HCT116 (cell line): ENCODE measurements around the gene ABHD3. TPM values are rescaled to one million over a fixed set of nuclear protein-coding genes. Genes with fewer than 3 reads are reported as not detected.

ENCODE experiments used
- ATAC-seq: fragments of 200-7000 bp; cut with Tn5 transposase; 2 replicates; pipeline ENCODE4 v1.9.1; 2020; ENCODE audit warnings: mild to moderate bottlenecking, moderate library complexity
- BruUV-seq: library from RNA; stranded (reverse); fragments of 400-500 nt; replicated peaks from 2 replicates; lab custom pipeline; 2021; lab: Mats Ljungman, UMichigan
- CTCF ChIA-PET: fragments of 300-600 bp; sonication (Branson Sonifier 250); formaldehyde crosslinking; loops from one replicate; lab custom pipeline; 2021; ENCODE audit warnings: antibody characterized with exemption; lab: Charles Lee
- POLR2A ChIA-PET: fragments of 300-600, 350-600 bp; sonication (Branson Sonifier 250); formaldehyde crosslinking; loops from one replicate; lab custom pipeline; 2021; ENCODE audit warnings: antibody characterized with exemption; lab: Charles Lee
- RAD21 ChIA-PET, 2 experiments: fragments of 300-600 bp; sonication (Branson Sonifier 250); formaldehyde crosslinking; loops; one replicate each; lab custom pipeline; 2023; ENCODE audit warnings: low total read pairs in 2 of 2; ENCODE audit not compliant: uncharacterized antibody in 2 of 2, unreplicated experiment in 2 of 2, low non-redundant PET in 1 of 2; lab: Charles Lee
- DNase-seq: peaks from one replicate; pipeline ENCODE4 v3.0.0-alpha.2; 2010; ENCODE audit warnings: low read depth, low spot score
- H2AFZ ChIP-seq: fragments of 200-600 bp; shearing (Covaris generic), sonication (generic); 2 replicates; pipeline ENCODE4 v1.6.1; 2017; ENCODE audit warnings: low read depth, mixed run types, mixed read lengths, antibody characterized with exemption, low read length; ENCODE audit not compliant: poor library complexity, severe bottlenecking
- H3K27ac ChIP-seq: 2 replicates; pipeline ENCODE4 v1.5.1; 2012; ENCODE audit warnings: low read depth, low read length
- H3K27me3 ChIP-seq: fragments of 200-600 bp; sonication (generic); 2 replicates; pipeline ENCODE4 v1.6.1; 2016; ENCODE audit warnings: mixed run types, low read length, mixed read lengths; ENCODE audit not compliant: insufficient read depth
- H3K36me3 ChIP-seq, 2 experiments: fragments of 200-500 bp in 1 of 2; fragments of 200-600 bp in 1 of 2; sonication (Bioruptor generic) in 1 of 2; sonication (generic) in 1 of 2; 2 replicates each; pipeline versions ENCODE4 v1.5.1 to v1.6.1; 2014 to 2016; ENCODE audit warnings: low read length in 2 of 2, inconsistent platforms in 1 of 2, mixed read lengths in 1 of 2, mixed run types in 1 of 2; ENCODE audit not compliant: insufficient read depth in 2 of 2, control insufficient read depth in 1 of 2
- H3K4me1 ChIP-seq, 2 experiments: fragments of 200-600 bp in 1 of 2; sonication (generic) in 1 of 2; 2 replicates each; pipeline versions ENCODE4 v1.5.1 to v1.6.1; 2012 to 2017; ENCODE audit warnings: low read length in 2 of 2, inconsistent platforms in 1 of 2, mild to moderate bottlenecking in 1 of 2, mixed read lengths in 1 of 2, mixed run types in 1 of 2, moderate library complexity in 1 of 2; ENCODE audit not compliant: insufficient read depth in 2 of 2, control insufficient read depth in 1 of 2
- H3K4me2 ChIP-seq: fragments of 200-600 bp; sonication (generic); 2 replicates; pipeline ENCODE4 v1.6.1; 2017; ENCODE audit warnings: mixed run types, low read length, mixed read lengths
- H3K4me3 ChIP-seq, 2 experiments: fragments of 200-600 bp in 1 of 2; sonication (generic) in 1 of 2; replicated peaks in 1 of 2; 2 replicates each; pipeline ENCODE4 v1.5.1; 2011 to 2016; ENCODE audit warnings: low read length in 2 of 2, control low read depth in 1 of 2, low read depth in 1 of 2, mild to moderate bottlenecking in 1 of 2, mixed read lengths in 1 of 2, mixed run types in 1 of 2
- H3K79me2 ChIP-seq: fragments of 200-600 bp; sonication (generic); 2 replicates; pipeline ENCODE4 v1.6.1; 2017; ENCODE audit warnings: mild to moderate bottlenecking, mixed run types, low read length, moderate library complexity, mixed read lengths; ENCODE audit not compliant: insufficient read depth
- H3K9ac ChIP-seq: fragments of 200-600 bp; sonication (generic); 2 replicates; pipeline ENCODE4 v1.6.1; 2016; ENCODE audit warnings: low read length, mixed read lengths
- H3K9me2 ChIP-seq: fragments of 200-600 bp; sonication (generic), shearing (Covaris generic); 2 replicates; pipeline ENCODE4 v1.6.1; 2017; ENCODE audit warnings: mixed run types, mild to moderate bottlenecking, moderate library complexity; ENCODE audit not compliant: insufficient read depth
- H3K9me3 ChIP-seq, 2 experiments: fragments of 200-500 bp in 1 of 2; fragments of 200-600 bp in 1 of 2; sonication (Bioruptor generic) in 1 of 2; sonication (generic) in 1 of 2; 2 replicates each; pipeline ENCODE4 v1.6.1; 2014 to 2017; ENCODE audit warnings: low read length in 2 of 2, mixed read lengths in 2 of 2, inconsistent platforms in 1 of 2, low read depth in 1 of 2, mild to moderate bottlenecking in 1 of 2, mixed run types in 1 of 2, moderate library complexity in 1 of 2; ENCODE audit not compliant: control insufficient read depth in 1 of 2, insufficient read depth in 1 of 2
- H4K20me1 ChIP-seq: fragments of 200-600 bp; sonication (generic), shearing (Covaris generic); 2 replicates; pipeline ENCODE4 v1.6.1; 2017; ENCODE audit warnings: mixed run types, mild to moderate bottlenecking, moderate library complexity; ENCODE audit not compliant: insufficient read depth
- CBX3 ChIP-seq: IDR thresholded peaks from 2 replicates; pipeline ENCODE4 v1.6.1; 2012; ENCODE audit warnings: low read depth
- FOSL1 ChIP-seq: IDR thresholded peaks from 2 replicates; pipeline ENCODE4 v1.6.1; 2012; ENCODE audit warnings: low read depth
- JUND ChIP-seq: IDR thresholded peaks from 2 replicates; pipeline ENCODE4 v1.6.1; 2012
- POLR2AphosphoS5 ChIP-seq: IDR thresholded peaks from 2 replicates; pipeline ENCODE4 v1.6.1; 2011; ENCODE audit warnings: mild to moderate bottlenecking, low read depth, low read length, moderate library complexity
- SP1 ChIP-seq: IDR thresholded peaks from 2 replicates; pipeline ENCODE4 v1.6.1; 2012; ENCODE audit warnings: low read depth
- SRF ChIP-seq: IDR thresholded peaks from 2 replicates; pipeline ENCODE4 v1.6.1; 2012; ENCODE audit warnings: low read depth
- TCF7L2 ChIP-seq: IDR thresholded peaks from 2 replicates; pipeline ENCODE4 v1.7.0; 2011; ENCODE audit warnings: borderline replicate concordance, inconsistent platforms; ENCODE audit not compliant: insufficient read depth, insufficient read length; ENCODE audit errors: extremely low read depth
- YY1 ChIP-seq: IDR thresholded peaks from 2 replicates; pipeline ENCODE4 v1.6.1; 2011; ENCODE audit warnings: low read length, low read depth, moderate library complexity, mild to moderate bottlenecking; ENCODE audit not compliant: insufficient replicate concordance; ENCODE audit errors: extremely low read depth
- ZBTB33 ChIP-seq: IDR thresholded peaks from 2 replicates; pipeline ENCODE4 v1.6.1; 2011; ENCODE audit warnings: mild to moderate bottlenecking, low read length, moderate library complexity; ENCODE audit not compliant: insufficient replicate concordance; ENCODE audit errors: extremely low read depth
- intact Hi-C: fragments of 100-400 bp; cut with micrococcal nuclease; formaldehyde crosslinking; loops from 2 replicates; pipeline ENCODE4 v1.10.0; 2022
- total RNA-seq: library from RNA; stranded (reverse); gene quantifications from one replicate; pipeline ENCODE4 v1.2.1, GENCODE V29; 2021; ENCODE audit not compliant: unreplicated experiment
- TF ChIP-seq, protein P1 (sequence below): IDR thresholded peaks from 2 replicates; pipeline ENCODE4 v1.6.1; 2012

ABHD3 gene
- total RNA-seq, 1 experiment from 2014 or later: 29.9 TPM

GRCh38 chr18:21682371-21683051, 22.1 kb downstream of the ABHD3 start:
- Histone ChIP-seq H3K4me1 (peaks cover 4 to 6% of the 10 kb centered on the region in 2 experiments), H3K9ac (no peak overlapping the region), H3K36me3 (peaks cover 2 to 8% of the 10 kb centered on the region in 2 experiments; a peak in 3 of 4 replicates), H3K79me2 (peaks cover 4% of the 10 kb centered on the region; the same call in 1 of the 2 replicates), H3K9me3 (no peaks in the 10 kb centered on the region), H2AFZ (no peak overlapping the region), H3K27ac (no peak overlapping the region), H3K4me2 (no peak overlapping the region), H3K27me3 (no peaks in the 10 kb centered on the region), H3K4me3 (no peak overlapping the region), H3K9me2 (no peaks in the 10 kb centered on the region), H4K20me1 (no peaks in the 10 kb centered on the region)
- intact Hi-C loops: no loop called here
- POLR2A ChIA-PET: no interaction called here
- DNase-seq (no peak), ATAC-seq (no peak)
- CTCF ChIA-PET: no interaction called here
- BruUV-seq: no TSS peak
- TF ChIP-seq ZBTB33: no peak
- no peak for TF ChIP-seq FOSL1
- no peak for TF ChIP-seq POLR2AphosphoS5
- TF ChIP-seq SRF: no peak
- TF ChIP-seq YY1: no peak
- no peak for TF ChIP-seq TCF7L2
- no peak for TF ChIP-seq JUND
- no peak for TF ChIP-seq SP1
- TF ChIP-seq CBX3: no peak
- TF ChIP-seq, protein P1, sequence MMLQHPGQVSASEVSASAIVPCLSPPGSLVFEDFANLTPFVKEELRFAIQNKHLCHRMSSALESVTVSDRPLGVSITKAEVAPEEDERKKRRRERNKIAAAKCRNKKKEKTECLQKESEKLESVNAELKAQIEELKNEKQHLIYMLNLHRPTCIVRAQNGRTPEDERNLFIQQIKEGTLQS: no peak
- RAD21 ChIA-PET: no interaction called here
